GM12878 (cell line): Measurements from ENCODE around the gene PXT1. TPM values are rescaled to one million over a fixed set of nuclear protein-coding genes. Genes with fewer than 3 reads are reported as not detected.

ENCODE experiments used
- CBX3 ChIP-seq: fragments of 200-600 bp; sonication (generic); IDR thresholded peaks from 2 replicates; pipeline ENCODE4 v1.6.1; 2016; ENCODE audit warnings: low read depth, borderline replicate concordance
- CREM ChIP-seq: IDR thresholded peaks from 2 replicates; pipeline ENCODE4 v1.6.1; 2014; ENCODE audit warnings: antibody characterized with exemption, low read depth
- KLF5 ChIP-seq: fragments of 450-650 bp; IDR thresholded peaks from 2 replicates; pipeline ENCODE4 v1.6.1; 2014; ENCODE audit warnings: mild to moderate bottlenecking; ENCODE audit not compliant: partially characterized antibody
- MEF2A ChIP-seq: IDR thresholded peaks from 2 replicates; pipeline ENCODE4 v1.6.1; 2011; ENCODE audit warnings: low read depth, mild to moderate bottlenecking, low read length, moderate library complexity; ENCODE audit not compliant: insufficient read depth
- MTA3 ChIP-seq: IDR thresholded peaks from 2 replicates; pipeline ENCODE4 v1.6.1; 2012; ENCODE audit warnings: low read length, inconsistent platforms, borderline replicate concordance
- NFIC ChIP-seq: IDR thresholded peaks from 2 replicates; pipeline ENCODE4 v1.6.1; 2012; ENCODE audit warnings: low read depth, mild to moderate bottlenecking, inconsistent platforms, low read length, moderate library complexity
- NRF1 ChIP-seq: conservative IDR thresholded peaks from 2 replicates; pipeline ENCODE4 v1.6.1; 2011; ENCODE audit warnings: mild to moderate bottlenecking, low read depth, low read length, improper control_type of control experiment
- POU2F2 ChIP-seq: IDR thresholded peaks from 3 replicates; pipeline ENCODE4 v1.6.1; 2011; ENCODE audit warnings: low read depth, mild to moderate bottlenecking, low read length, borderline replicate concordance
- SMAD5 ChIP-seq: IDR thresholded peaks from 2 replicates; pipeline ENCODE4 v1.6.1; 2016; ENCODE audit warnings: antibody characterized with exemption, low read depth
- SMC3 ChIP-seq: IDR thresholded peaks from 2 replicates; pipeline ENCODE4 v1.6.1; 2011; ENCODE audit warnings: low read length, improper control_type of control experiment, borderline replicate concordance
- TBL1XR1 ChIP-seq: IDR thresholded peaks from 2 replicates; pipeline ENCODE4 v1.6.1; 2012; ENCODE audit warnings: low read depth, low read length, improper control_type of control experiment
- ZZZ3 ChIP-seq: IDR thresholded peaks from 2 replicates; pipeline ENCODE4 v1.6.1; 2011; ENCODE audit warnings: low read depth; ENCODE audit not compliant: control insufficient read depth, insufficient read length
- polyA plus RNA-seq, 11 experiments: library from polyadenylated mRNA; depleted of rRNA in 4 of 11; unstranded in 6 of 11; stranded (reverse) in 5 of 11; fragments of >200 nt; fragmentation: Nextera tagmentation in 4 of 11; fragmentation: Illumina TruSeq in 1 of 11; extraction: Ambion mirVana in 4 of 11; extraction: Trizol in 1 of 11; gene quantifications; 1 replicate in 1 of 11; 2 replicates in 10 of 11; pipeline versions ENCODE4 v1.2.1 to v1.2.3, GENCODE V29; 2011 to 2016; ENCODE audit warnings: inconsistent platforms in 2 of 11, missing spikeins in 2 of 11, low read depth in 1 of 11
- total RNA-seq, 4 experiments: library from RNA; depleted of rRNA in 3 of 4; stranded (reverse); fragments of >200 nt in 3 of 4; fragmentation: Illumina TruSeq in 1 of 4; extraction: Trizol in 1 of 4; gene quantifications; 2 replicates each; pipeline versions ENCODE4 v1.2.1 to v1.2.3, GENCODE V29; 2013 to 2021
- TF ChIP-seq, protein P1 (sequence below): fragments of 450-650 bp; IDR thresholded peaks from 2 replicates; pipeline ENCODE4 v1.6.1; 2017; ENCODE audit warnings: mild to moderate bottlenecking, low read depth, inconsistent platforms; ENCODE audit not compliant: poor library complexity, severe bottlenecking
- TF ChIP-seq, protein P2 (sequence below): fragments of 450-650 bp; IDR thresholded peaks from 2 replicates; pipeline ENCODE4 v1.6.1; 2017; ENCODE audit warnings: mild to moderate bottlenecking, moderate library complexity
- TF ChIP-seq, protein P3 (sequence below): fragments of 450-650 bp; IDR thresholded peaks from 2 replicates; pipeline ENCODE4 v1.6.1; 2017; ENCODE audit warnings: borderline replicate concordance
- TF ChIP-seq, protein P4 (sequence below): fragments of 450-650 bp; IDR thresholded peaks from 2 replicates; pipeline ENCODE4 v1.6.1; 2018; ENCODE audit warnings: mild to moderate bottlenecking, low read depth, moderate library complexity; ENCODE audit not compliant: partially characterized antibody

PXT1 gene
- total and polyA plus RNA-seq, 10 of the 15 experiments (the other 5 are each of a cell fraction or from before 2014, with no cell fraction given) = 0.27 to 2.9 (median 0.50) TPM

DNA sequence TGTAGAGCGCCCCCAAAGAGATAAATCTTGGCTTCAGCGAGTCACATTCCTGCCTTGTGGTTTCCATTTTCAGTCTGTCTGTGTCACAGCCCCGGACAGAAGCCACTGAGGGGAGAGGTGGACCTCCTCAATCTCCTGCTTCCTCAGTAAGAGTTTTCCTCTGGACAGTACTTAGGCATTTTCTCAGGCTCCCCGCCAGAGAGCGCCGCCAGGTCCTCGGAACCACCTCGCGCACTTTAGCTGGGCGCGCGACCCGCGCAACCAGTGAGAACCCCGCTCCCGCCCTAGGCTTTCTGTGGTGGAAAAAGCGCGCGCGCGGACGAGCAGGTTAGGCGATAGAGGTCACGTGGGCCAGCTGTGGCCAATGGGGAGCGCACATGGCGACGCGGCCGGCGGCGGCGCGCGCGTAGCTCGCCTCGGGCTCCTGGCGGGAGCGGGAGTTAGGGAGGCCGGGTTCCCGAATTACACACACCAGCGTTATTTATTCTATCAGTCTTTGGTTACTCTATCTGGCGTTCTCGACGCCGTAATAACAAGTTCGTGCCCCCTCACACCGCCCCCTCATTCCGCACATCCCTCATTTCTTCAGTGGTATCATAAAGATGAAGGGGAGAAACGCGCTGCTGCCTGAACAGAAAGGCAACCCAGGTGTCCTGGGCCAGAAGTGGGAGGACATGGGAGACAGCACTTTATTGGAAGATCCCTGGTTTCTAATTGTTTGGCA, 19.4 kb downstream of the PXT1 start (continued):
- TF ChIP-seq, protein P1, sequence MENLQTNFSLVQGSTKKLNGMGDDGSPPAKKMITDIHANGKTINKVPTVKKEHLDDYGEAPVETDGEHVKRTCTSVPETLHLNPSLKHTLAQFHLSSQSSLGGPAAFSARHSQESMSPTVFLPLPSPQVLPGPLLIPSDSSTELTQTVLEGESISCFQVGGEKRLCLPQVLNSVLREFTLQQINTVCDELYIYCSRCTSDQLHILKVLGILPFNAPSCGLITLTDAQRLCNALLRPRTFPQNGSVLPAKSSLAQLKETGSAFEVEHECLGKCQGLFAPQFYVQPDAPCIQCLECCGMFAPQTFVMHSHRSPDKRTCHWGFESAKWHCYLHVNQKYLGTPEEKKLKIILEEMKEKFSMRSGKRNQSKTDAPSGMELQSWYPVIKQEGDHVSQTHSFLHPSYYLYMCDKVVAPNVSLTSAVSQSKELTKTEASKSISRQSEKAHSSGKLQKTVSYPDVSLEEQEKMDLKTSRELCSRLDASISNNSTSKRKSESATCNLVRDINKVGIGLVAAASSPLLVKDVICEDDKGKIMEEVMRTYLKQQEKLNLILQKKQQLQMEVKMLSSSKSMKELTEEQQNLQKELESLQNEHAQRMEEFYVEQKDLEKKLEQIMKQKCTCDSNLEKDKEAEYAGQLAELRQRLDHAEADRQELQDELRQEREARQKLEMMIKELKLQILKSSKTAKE = peak; percentile 44
- TF ChIP-seq, protein P2, sequence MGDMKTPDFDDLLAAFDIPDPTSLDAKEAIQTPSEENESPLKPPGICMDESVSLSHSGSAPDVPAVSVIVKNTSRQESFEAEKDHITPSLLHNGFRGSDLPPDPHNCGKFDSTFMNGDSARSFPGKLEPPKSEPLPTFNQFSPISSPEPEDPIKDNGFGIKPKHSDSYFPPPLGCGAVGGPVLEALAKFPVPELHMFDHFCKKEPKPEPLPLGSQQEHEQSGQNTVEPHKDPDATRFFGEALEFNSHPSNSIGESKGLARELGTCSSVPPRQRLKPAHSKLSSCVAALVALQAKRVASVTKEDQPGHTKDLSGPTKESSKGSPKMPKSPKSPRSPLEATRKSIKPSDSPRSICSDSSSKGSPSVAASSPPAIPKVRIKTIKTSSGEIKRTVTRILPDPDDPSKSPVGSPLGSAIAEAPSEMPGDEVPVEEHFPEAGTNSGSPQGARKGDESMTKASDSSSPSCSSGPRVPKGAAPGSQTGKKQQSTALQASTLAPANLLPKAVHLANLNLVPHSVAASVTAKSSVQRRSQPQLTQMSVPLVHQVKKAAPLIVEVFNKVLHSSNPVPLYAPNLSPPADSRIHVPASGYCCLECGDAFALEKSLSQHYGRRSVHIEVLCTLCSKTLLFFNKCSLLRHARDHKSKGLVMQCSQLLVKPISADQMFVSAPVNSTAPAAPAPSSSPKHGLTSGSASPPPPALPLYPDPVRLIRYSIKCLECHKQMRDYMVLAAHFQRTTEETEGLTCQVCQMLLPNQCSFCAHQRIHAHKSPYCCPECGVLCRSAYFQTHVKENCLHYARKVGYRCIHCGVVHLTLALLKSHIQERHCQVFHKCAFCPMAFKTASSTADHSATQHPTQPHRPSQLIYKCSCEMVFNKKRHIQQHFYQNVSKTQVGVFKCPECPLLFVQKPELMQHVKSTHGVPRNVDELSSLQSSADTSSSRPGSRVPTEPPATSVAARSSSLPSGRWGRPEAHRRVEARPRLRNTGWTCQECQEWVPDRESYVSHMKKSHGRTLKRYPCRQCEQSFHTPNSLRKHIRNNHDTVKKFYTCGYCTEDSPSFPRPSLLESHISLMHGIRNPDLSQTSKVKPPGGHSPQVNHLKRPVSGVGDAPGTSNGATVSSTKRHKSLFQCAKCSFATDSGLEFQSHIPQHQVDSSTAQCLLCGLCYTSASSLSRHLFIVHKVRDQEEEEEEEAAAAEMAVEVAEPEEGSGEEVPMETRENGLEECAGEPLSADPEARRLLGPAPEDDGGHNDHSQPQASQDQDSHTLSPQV = no peak
- TF ChIP-seq KLF5 (no peak), NFIC (peak; percentile 60), CREM (peak; percentile 50; the same call in 1 of the 2 replicates), CBX3 (no peak), NRF1 (no peak), TBL1XR1 (no peak), ZZZ3 (no peak), SMC3 (peak; percentile 83), SMAD5 (0 out of 2 replicates have a peak, but pooled peaks have one; percentile 64), MEF2A (no peak), POU2F2 (peak; percentile 23; the same call in 1 of the 3 replicates), MTA3 (no peak)
- TF ChIP-seq, protein P3, sequence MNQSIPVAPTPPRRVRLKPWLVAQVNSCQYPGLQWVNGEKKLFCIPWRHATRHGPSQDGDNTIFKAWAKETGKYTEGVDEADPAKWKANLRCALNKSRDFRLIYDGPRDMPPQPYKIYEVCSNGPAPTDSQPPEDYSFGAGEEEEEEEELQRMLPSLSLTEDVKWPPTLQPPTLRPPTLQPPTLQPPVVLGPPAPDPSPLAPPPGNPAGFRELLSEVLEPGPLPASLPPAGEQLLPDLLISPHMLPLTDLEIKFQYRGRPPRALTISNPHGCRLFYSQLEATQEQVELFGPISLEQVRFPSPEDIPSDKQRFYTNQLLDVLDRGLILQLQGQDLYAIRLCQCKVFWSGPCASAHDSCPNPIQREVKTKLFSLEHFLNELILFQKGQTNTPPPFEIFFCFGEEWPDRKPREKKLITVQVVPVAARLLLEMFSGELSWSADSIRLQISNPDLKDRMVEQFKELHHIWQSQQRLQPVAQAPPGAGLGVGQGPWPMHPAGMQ = no peak
- TF ChIP-seq, protein P4, sequence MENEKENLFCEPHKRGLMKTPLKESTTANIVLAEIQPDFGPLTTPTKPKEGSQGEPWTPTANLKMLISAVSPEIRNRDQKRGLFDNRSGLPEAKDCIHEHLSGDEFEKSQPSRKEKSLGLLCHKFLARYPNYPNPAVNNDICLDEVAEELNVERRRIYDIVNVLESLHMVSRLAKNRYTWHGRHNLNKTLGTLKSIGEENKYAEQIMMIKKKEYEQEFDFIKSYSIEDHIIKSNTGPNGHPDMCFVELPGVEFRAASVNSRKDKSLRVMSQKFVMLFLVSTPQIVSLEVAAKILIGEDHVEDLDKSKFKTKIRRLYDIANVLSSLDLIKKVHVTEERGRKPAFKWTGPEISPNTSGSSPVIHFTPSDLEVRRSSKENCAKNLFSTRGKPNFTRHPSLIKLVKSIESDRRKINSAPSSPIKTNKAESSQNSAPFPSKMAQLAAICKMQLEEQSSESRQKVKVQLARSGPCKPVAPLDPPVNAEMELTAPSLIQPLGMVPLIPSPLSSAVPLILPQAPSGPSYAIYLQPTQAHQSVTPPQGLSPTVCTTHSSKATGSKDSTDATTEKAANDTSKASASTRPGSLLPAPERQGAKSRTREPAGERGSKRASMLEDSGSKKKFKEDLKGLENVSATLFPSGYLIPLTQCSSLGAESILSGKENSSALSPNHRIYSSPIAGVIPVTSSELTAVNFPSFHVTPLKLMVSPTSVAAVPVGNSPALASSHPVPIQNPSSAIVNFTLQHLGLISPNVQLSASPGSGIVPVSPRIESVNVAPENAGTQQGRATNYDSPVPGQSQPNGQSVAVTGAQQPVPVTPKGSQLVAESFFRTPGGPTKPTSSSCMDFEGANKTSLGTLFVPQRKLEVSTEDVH = peak; percentile 30
